Spleen (tissue), 11 donors: ENCODE data around the gene PRKACA. TPM values are rescaled to one million over a fixed set of nuclear protein-coding genes. Genes with fewer than 3 reads are reported as not detected.

ENCODE experiments used
- DNase-seq: peaks from one replicate; pipeline ENCODE4 v3.0.0-alpha.2; 2020
- H3K27ac ChIP-seq, 8 donors: fragments of 200-600 bp; sonication (generic) in 7 of 8; 1 replicate in 4 of 8; 2 replicates in 4 of 8; pipeline versions ENCODE4 v1.5.0 to v1.8.0; 2016 to 2021; ENCODE audit warnings: inconsistent platforms in 4 of 8, mild to moderate bottlenecking in 4 of 8, moderate library complexity in 1 of 8
- H3K27me3 ChIP-seq, 7 donors: fragments of 200-600 bp; sonication (generic) in 6 of 7; replicated peaks in 1 of 7; 1 replicate in 4 of 7; 2 replicates in 3 of 7; pipeline versions ENCODE4 v1.5.0 to v1.8.0; 2016 to 2021; ENCODE audit warnings: inconsistent platforms in 3 of 7, mild to moderate bottlenecking in 1 of 7
- H3K36me3 ChIP-seq, 6 donors: fragments of 200-600 bp; sonication (generic) in 5 of 6; 1 replicate in 4 of 6; 2 replicates in 2 of 6; pipeline versions ENCODE4 v1.5.0 to v1.8.0; 2016 to 2021; ENCODE audit warnings: inconsistent platforms in 2 of 6
- H3K4me1 ChIP-seq, 6 donors: fragments of 200-600 bp; sonication (generic) in 5 of 6; 1 replicate in 3 of 6; 2 replicates in 3 of 6; pipeline versions ENCODE4 v1.5.0 to v1.8.0; 2016 to 2021; ENCODE audit warnings: inconsistent platforms in 3 of 6
- H3K4me3 ChIP-seq, 8 donors: fragments of 200-600 bp; sonication (generic) in 7 of 8; 1 replicate in 4 of 8; 2 replicates in 4 of 8; pipeline versions ENCODE4 v1.5.0 to v1.8.0; 2016 to 2021; ENCODE audit warnings: inconsistent platforms in 4 of 8, mild to moderate bottlenecking in 4 of 8, moderate library complexity in 2 of 8
- H3K9me3 ChIP-seq, 8 donors: fragments of 200-600 bp; sonication (generic) in 7 of 8; 1 replicate in 4 of 8; 2 replicates in 4 of 8; pipeline versions ENCODE4 v1.5.0 to v1.8.0; 2016 to 2021; ENCODE audit warnings: inconsistent platforms in 4 of 8
- POLR2A ChIP-seq, 3 donors: fragments of 450-650 bp; IDR thresholded peaks; one replicate each; pipeline ENCODE4 v1.5.1; 2017; ENCODE audit warnings: antibody characterized with exemption in 3 of 3, mild to moderate bottlenecking in 1 of 3
- POLR2AphosphoS5 ChIP-seq, 3 donors: sonication (generic); formaldehyde crosslinking; IDR thresholded peaks; one replicate each; pipeline ENCODE4 v1.5.1; 2017; ENCODE audit warnings: antibody characterized with exemption in 3 of 3
- WGBS, 5 donors: extraction: QIAGEN DNeasy Blood & Tissue Kit in 3 of 5; methylation state at CpG; one replicate each; pipeline versions ENCODE4 v1.1.5 to v1.1.7; 2013 to 2018; 5-methylcytosine and 5-hydroxymethylcytosine counted together
- intact Hi-C: fragments of 100-400 bp; cut with DNase I; formaldehyde crosslinking; loops from one replicate; pipeline ENCODE4 v1.15.0; 2023; ENCODE audit warnings: low total_unique reads
- polyA plus RNA-seq, 3 donors: library from polyadenylated mRNA; stranded (reverse); fragments of 200-250 nt; gene quantifications; one replicate each; pipeline ENCODE4 v1.2.1, GENCODE V29; 2013
- total RNA-seq, 7 donors: library from RNA; depleted of rRNA in 3 of 7; stranded (reverse); fragments of >200 nt in 3 of 7; fragmentation: NEBNext Ultra II Directional in 4 of 7; extraction: Animal tissue kit (Norgen Biotek cat#: 25700) in 4 of 7; gene quantifications; one replicate each; pipeline versions ENCODE4 v1.1.0 to v1.2.1, GENCODE V29; 2016 to 2021
- TF ChIP-seq, protein P1 (sequence below), 11 experiments: fragments of 200-600 bp in 7 of 11; fragments of 450-650 bp in 4 of 11; sonication (generic) in 4 of 11; IDR thresholded peaks in 8 of 11; conservative IDR thresholded peaks in 3 of 11; 1 replicate in 7 of 11; 2 replicates in 4 of 11; pipeline versions ENCODE4 v1.4.0 to v1.8.0; 2016 to 2021; ENCODE audit warnings: antibody characterized with exemption in 11 of 11, inconsistent platforms in 4 of 11, mild to moderate bottlenecking in 1 of 11
- donor health status: healthy with polysubstance abuse.
- donor health status: DM: no; HTN: no; CAD: no; lungs with moderate emphysema.
- donor health status: DM: no; HTN: no; CAD: no.
- donor health status: Bipolar disorder and iron deficiency.
- donor health status: healthy.
- donor health status: DM: no; HTN: no; CAD: no.
- donor health status: DM: yes; HTN: yes; CAD: no.

The PRKACA gene
- total and polyA plus RNA-seq, 10 donors: 26.6 to 256 (median 109) TPM

DNA sequence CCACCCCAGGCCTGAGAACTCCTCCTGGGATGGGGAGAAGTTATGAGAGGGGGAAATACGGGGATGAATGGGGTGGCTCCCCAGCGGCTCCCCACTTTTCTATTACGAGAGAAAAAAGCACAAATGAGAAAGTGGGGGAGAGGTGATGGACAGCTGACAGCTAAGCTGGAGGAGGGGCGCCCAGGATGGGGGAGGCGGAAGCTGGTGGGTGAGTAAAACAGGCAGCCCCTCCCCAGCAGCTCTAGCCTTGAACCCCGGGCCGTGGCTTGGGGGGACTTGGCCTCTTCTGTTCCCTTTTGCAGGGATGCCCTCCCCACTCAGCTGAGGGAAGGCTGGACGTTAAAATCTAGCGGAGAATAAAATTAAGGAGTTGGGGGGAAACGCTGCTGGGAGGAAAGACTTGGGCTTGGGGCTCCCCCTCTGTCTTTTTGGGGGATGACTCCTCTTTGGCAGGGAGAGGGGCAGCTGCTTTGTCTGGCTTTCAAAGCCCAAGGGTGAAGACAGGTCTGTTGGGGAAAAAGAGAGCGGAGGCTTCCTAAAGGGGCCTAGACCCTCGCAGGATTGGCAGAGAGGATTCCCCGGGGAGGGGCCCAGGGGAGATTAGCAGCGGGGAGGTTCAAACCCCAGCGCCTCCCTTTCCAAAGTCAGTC is 25.6 kb downstream of the PRKACA start:
- TF ChIP-seq POLR2AphosphoS5 (IDR thresholded peaks at IDR 0.05) (no peak), POLR2A (IDR thresholded peaks at IDR 0.05) (no peak)
- TF ChIP-seq, protein P1, sequence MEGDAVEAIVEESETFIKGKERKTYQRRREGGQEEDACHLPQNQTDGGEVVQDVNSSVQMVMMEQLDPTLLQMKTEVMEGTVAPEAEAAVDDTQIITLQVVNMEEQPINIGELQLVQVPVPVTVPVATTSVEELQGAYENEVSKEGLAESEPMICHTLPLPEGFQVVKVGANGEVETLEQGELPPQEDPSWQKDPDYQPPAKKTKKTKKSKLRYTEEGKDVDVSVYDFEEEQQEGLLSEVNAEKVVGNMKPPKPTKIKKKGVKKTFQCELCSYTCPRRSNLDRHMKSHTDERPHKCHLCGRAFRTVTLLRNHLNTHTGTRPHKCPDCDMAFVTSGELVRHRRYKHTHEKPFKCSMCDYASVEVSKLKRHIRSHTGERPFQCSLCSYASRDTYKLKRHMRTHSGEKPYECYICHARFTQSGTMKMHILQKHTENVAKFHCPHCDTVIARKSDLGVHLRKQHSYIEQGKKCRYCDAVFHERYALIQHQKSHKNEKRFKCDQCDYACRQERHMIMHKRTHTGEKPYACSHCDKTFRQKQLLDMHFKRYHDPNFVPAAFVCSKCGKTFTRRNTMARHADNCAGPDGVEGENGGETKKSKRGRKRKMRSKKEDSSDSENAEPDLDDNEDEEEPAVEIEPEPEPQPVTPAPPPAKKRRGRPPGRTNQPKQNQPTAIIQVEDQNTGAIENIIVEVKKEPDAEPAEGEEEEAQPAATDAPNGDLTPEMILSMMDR (IDR thresholded peaks at IDR 0.05 in 8 of 11, conservative IDR thresholded peaks at IDR 0.05 in 3 of 11): no peak
- 8 to 13% (median 10%) methylated on average over 15 of the region's 15 CpGs for WGBS, 5 donors
- Histone ChIP-seq H3K4me3 (peak overlapping the region; percentile 76 to 96 (median 85)), H3K36me3 (peaks cover 0 to 47% (median 14%) of the 10 kb centered on the region in 6 donors), H3K27ac (peak overlapping the region; percentile 93 to 99 (median 96)), H3K27me3 (no peaks in the 10 kb centered on the region), H3K4me1 (peaks cover 0 to 40% (median 23%) of the 10 kb centered on the region in 6 donors), H3K9me3 (peaks cover 0 to 14% (median 11%) of the 10 kb centered on the region in 8 donors)
- peak; percentile 88 for DNase-seq
- intact Hi-C loops: no loop called here

DNA sequence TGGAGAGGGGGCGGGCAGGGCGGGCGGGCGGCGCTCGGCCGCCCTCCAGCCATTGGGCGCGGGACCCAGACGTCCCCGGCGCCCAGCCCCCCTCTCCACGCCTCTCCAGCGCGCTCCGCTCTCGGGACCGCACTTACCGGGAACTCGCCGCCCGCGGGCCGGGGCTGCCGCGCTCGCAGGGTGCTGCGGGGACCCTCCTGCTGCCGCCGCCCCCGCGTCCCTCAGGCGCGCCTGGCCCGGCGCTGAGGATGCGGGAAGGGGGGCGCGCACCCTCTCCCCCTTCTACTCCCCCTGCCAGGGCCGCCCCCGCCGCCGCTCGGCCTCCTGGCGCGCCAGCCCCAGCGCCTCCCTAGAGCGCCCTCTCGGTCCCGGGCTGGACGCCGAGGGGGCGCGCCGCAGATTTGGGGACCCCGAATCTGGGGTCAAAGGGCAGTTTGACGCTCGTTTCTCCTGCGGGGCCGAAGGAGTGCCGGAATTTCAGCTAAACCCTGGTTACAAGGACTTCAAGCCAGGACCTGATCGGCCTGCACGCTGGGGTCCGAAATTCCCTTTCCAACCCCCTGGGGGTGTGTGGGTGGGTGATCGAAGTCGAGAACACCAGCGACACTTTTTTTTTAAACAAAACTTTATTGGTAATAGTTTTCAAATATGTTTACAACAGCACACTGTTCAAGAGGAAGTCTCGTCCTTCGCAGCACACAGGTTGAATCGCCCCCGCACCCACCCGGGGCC is 26.3 kb downstream of the PRKACA start:
- Histone ChIP-seq H3K27me3 (no peaks in the 10 kb centered on the region), H3K9me3 (peaks cover 0 to 14% (median 11%) of the 10 kb centered on the region in 8 donors), H3K27ac (peak overlapping the region; percentile 93 to 99 (median 96)), H3K4me3 (peak overlapping the region; percentile 76 to 96 (median 85)), H3K36me3 (peaks cover 0 to 40% (median 7%) of the 10 kb centered on the region in 6 donors), H3K4me1 (peaks cover 0 to 40% (median 23%) of the 10 kb centered on the region in 6 donors)
- TF ChIP-seq POLR2A (IDR thresholded peaks at IDR 0.05): peak in 2 of 3 donors; percentile 65 to 84
- TF ChIP-seq, protein P1 (IDR thresholded peaks at IDR 0.05 in 8 of 11, conservative IDR thresholded peaks at IDR 0.05 in 3 of 11): peak in 8 of 11 experiments; percentile 6 to 49 (median 30)
- peak; percentile 82 to 87 (median 86) for TF ChIP-seq POLR2AphosphoS5 (IDR thresholded peaks at IDR 0.05)
- DNase-seq: peak; percentile 95
- 0 to 1% (median 1%) methylated on average over 16 to 59 of the region's 72 CpGs for WGBS, 5 donors
- intact Hi-C loops: no loop called here

- TF ChIP-seq, protein P1 (IDR thresholded peaks at IDR 0.05 in 8 of 11, conservative IDR thresholded peaks at IDR 0.05 in 3 of 11): no peak
- TF ChIP-seq POLR2AphosphoS5 (IDR thresholded peaks at IDR 0.05): no peak
- TF ChIP-seq POLR2A (IDR thresholded peaks at IDR 0.05): no peak
- peaks cover 0 to 33% (median 6%) of the 10 kb centered on the region in 6 donors for H3K36me3 ChIP-seq
- peak within 1 kb of the TSS; percentile 93 to 99 (median 96) for H3K27ac ChIP-seq
- 0 to 1% (median 0%) methylated on average over 8 to 51 of the region's 65 CpGs for WGBS, 5 donors
- DNase-seq: peak; percentile 95
- intact Hi-C loops: no loop called here
- peaks cover 0 to 38% (median 23%) of the 10 kb centered on the region in 6 donors for H3K4me1 ChIP-seq
- H3K27me3 ChIP-seq: no peaks in the 10 kb centered on the region
- H3K4me3 ChIP-seq: peak within 1 kb of the TSS; percentile 76 to 96 (median 85)
- peaks cover 0 to 14% (median 11%) of the 10 kb centered on the region in 8 donors for H3K9me3 ChIP-seq
Measured at GRCh38 chr19:14090509-14091080, 27.0 kb downstream of the PRKACA start, which contains the start of gene SAMD1. Gene SAMD1 (minus strand): TSS chr19:14090751.
